ENCODE results near the gene HPRT1.
A peak's percentile ranks its signal among the peaks of the same experiment; 100 is the strongest.

The HPRT1 gene

GRCh38 chrX:134544513-134545151 lies 84.7 kb downstream of the HPRT1 start:
- no peak for DNase-seq

GRCh38 chrX:134545510-134545909 lies 85.5 kb downstream of the HPRT1 start:
- DNase-seq, result no peak

DNA sequence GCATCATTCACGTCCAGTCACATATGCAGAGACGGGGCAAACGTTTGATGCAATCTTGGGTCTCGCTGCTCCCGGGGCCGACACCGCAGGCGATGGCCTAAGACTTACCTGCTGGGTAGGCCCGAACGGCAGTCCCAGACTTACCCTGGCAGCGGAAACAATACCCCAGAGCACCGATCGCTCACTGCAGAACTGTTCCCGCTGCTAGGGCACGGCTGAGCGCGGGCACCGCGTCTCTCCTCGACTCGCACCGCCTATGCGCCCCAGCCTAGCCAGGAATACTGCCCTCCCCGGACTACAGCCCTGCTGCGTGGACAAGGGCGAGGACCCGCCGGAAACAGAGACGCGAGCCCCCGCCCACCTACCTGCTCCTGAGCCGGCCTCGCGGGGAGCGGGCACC lies 86.2 kb downstream of the HPRT1 start:
- DNase-seq, result no peak

- peak; percentile 10 for DNase-seq
These were observed 87.2 kb downstream of the HPRT1 start for GRCh38 chrX:134547047-134547679.

DNA sequence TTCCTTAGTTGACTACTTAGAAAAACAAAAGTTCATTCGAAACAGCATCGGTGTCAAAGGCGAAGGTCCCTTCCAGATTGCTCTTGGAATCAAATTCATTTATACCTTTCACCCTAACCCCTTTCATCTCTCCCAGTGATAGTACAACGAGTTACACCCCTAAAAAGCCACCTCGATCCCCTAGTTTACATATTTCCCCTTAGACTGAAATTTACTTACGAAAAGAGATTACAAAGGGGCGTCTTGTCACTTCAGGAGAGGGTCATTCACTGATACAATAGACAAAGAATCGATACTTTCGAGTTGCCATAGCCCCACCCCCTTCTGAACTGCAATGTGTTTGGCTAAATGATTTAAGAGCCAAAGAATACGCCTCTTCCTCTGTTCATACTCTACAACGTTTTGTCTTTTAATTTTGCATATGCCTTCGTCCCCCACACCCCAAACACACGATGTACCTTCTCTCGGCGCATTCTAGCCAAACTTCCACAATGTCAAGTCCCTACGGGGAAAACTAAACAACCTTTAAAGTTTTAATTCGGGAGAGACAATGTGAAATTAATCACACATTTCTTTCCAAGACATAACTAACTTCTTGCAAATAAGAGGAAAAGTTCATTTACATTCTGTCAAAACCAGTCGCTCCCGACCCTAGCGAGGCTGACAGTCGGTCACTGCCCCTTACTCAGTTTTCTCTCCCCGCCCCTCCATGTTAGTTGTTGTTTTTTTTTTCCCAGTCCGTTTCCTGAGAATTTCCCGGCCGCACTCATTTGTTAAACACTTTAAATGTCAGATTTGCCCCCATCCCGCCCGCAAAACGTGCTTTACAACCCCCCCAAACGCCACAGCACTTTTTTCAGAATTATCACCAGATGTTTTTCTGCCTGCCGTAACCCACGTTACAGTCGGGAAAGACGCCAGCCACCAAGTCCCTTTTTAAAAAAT lies 88.6 kb downstream of the HPRT1 start:
- peak; percentile 28 for DNase-seq

All from hematopoietic multipotent progenitor cell treated with erythropoietin and hydrocortisone succinate and interleukin-3 and kit ligand, for 8 days (in vitro differentiated cells).